Hindlimb muscle (tissue), 1 donor: ENCODE data around the gene LCN9. TPM values are rescaled to one million over a fixed set of nuclear protein-coding genes. Genes with fewer than 3 reads are reported as not detected.
A peak's percentile ranks its signal among the peaks of the same experiment; 100 is the strongest.

Source experiments
- DNase-seq: peaks from one replicate; pipeline ENCODE4 v3.0.0-alpha.2; 2013
- polyA plus RNA-seq: library from polyadenylated mRNA; unstranded; fragments of 120-200 nt; gene quantifications from one replicate; pipeline ENCODE4 v1.2.1, GENCODE V29; 2013; ENCODE audit not compliant: insufficient read length

LCN9 gene
- polyA plus RNA-seq, 1 donor: not detected

DNA sequence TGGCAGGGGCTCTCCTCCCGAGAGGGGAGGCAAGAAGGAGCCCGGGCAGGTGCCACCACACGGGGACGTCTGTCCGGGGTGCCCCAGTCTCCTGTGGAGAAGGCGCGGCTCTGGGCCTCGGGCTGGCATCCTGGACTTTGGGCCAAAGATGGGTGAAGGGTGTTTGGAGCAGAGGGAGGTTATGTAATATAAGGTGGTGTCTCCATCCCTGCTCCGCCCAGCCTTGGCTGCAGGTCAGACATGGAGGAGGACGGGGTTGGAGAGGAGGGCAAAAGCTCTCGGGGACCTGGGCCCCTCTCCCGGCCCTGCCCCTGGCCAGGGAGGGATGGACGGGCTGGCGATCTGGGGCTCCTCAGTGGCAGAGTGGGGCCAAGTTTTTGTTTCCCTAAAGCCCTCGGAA lies 37.4 kb downstream of the LCN9 start:
- no peak for DNase-seq

DNA sequence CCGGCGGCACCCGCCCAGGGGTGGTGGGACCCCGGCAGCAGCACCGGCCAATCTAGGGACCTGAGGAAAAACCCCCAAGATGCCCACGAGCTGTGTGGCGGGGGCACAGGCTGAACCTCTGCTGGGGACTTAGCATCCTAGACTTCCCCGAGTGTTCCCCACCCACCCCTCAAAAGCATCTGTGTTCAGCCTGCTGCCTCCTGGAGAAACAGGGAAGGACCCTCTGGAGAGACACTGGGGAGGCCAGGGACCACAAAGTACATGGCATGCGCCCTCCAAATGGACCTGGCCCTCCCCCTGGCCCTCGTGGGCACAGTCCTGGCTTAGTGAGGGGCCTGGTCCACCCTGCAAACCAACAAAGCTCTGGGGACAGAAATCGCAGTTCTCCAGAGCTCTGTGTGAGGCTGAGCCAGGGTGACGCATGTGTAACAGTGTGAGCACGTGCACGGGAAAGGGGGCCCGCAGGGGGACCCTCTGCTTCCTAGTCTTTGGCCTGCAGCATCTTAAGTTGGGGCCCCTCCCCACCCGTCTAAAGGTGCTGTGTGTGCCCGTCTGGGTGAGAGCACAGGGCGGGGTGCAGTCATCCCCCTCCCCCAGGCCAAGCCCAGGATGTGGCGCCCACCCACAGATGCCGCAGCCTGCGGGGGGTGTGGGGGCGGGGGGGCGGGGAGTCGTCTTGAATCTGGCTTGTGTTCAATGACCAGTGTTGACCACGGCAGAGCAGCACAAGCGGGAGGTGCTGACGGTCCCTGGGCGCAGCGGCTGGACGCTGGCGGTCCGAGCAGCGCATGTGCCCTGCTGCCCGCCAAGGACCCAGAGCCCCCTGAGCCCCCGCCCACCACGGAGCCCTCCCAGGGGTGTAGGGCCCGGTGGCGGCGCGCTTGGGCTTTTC lies 38.2 kb downstream of the LCN9 start:
- DNase-seq: no peak

DNA sequence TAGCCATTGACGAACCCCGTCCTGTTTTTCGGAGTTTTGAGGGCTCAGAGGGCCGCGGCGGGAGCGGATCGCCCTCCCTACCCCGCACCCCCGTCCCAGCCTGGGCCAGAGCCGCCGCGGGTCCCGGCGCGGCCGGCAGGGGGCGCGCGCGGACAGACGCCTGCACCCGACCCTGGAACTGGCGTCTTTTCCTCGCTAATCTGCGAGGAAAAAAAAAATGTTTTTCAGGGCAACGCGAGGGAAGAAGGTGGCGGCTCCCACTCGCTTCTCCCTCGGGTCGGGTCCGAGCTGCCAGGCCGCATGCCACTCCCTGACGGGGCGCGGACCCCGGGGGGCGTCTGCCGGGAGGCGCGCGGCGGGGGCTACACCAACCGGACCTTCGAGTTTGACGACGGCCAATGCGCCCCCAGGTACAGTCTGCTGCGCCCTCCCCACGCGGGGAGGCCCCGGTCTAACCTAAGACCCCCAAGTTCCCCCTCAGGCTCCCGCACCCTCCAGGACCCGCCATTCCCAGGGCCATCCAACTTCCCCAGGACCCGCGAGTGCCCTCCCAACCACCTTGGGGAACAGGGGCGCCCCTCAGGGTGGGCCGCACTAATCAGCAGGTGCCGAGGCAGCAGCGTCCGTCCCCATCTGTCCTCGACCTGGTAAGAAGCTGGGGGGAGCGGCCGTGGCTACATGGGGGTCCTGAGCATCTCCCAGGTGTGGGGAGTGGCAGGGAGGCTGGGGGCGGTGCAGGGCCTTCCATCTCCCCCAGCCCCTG lies 39.0 kb downstream of the LCN9 start, which contains the start of gene KCNT1:
Gene KCNT1 (plus strand): TSS at position 227 of the 763 bp plus-strand sequence. CDS start 74 bp downstream, at position 301.
- peak; percentile 70 for DNase-seq

DNA sequence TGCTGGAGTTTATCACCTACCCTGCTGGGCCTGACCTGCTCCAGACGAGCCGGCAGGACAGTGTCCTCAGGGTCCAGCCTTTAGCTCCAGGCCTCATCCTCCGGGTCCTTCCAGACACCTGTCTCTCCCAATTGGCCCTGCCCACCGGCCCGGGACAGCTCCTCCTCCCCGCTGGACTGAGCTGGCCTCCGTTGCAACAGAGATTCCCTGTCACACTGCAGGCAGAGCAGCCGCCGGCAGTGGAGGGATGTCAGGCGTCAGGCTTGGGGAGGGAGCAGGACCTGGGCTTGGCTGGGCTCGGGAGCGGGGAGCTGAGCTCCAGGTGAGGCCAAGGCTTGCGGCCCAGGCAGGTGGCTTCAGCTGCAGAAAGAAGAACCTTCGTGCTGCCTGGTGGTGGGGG lies 40.6 kb downstream of the LCN9 start:
- no peak for DNase-seq

DNA sequence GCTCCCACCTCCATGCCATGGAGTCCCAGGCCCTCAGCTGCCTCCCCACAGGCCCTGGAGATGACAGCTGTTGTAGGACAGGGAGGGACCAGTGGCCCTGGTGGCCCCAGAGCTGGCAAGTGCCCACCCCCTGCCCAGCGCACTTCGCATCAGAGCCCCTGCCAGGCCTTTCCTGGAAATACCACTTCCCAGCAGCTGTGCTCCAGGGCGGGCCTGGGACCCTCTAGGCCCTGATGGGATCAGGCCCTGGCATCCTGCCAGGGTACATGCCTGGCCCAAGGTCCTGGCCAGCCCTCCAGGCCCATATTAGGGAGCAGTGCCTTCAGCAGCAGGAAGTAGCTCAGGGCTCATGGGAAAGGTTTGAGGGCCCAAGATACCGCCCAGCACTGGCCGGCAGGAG lies 41.4 kb downstream of the LCN9 start:
- peak; percentile 74 for DNase-seq

DNA sequence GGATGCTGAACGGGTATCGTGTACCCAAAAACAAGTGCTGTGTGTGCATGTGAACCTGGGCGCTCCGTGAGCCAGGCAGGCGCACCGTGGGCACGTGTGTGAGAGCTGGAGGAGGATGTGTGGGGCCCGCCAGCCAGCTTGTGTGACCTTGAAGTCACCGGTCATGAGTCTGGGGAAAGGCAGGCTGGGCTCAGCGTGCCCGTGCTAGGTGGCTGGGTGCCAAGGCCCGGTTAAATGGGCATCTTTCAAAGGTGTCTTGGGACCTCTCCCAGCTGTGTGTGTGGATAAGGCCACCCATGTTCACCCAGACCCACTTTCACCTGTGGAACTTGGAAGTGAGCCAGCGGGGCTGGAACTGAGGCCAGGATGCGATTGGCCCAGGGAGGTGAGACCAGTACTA lies 42.3 kb downstream of the LCN9 start:
- DNase-seq: no peak

DNA sequence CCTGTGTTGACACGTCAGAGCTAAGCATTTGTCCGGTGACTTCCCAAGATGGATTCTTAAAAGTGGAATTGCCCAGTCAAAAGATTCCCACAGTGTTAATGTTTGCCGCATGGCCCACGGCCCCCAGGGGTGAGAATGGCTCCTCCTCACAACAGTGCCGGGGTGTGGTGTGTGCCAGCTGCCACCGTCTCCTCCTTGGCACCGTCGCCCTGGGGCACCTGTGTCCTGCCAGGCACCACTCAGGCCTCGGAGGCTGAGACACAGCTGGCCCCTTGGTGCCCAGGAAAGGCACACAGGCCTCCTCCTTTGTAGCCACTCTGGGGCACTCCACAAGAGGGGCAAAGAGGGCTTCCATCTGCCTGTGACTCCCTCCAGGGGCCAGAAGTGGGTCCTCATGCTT lies 43.2 kb downstream of the LCN9 start:
- DNase-seq: no peak

DNA sequence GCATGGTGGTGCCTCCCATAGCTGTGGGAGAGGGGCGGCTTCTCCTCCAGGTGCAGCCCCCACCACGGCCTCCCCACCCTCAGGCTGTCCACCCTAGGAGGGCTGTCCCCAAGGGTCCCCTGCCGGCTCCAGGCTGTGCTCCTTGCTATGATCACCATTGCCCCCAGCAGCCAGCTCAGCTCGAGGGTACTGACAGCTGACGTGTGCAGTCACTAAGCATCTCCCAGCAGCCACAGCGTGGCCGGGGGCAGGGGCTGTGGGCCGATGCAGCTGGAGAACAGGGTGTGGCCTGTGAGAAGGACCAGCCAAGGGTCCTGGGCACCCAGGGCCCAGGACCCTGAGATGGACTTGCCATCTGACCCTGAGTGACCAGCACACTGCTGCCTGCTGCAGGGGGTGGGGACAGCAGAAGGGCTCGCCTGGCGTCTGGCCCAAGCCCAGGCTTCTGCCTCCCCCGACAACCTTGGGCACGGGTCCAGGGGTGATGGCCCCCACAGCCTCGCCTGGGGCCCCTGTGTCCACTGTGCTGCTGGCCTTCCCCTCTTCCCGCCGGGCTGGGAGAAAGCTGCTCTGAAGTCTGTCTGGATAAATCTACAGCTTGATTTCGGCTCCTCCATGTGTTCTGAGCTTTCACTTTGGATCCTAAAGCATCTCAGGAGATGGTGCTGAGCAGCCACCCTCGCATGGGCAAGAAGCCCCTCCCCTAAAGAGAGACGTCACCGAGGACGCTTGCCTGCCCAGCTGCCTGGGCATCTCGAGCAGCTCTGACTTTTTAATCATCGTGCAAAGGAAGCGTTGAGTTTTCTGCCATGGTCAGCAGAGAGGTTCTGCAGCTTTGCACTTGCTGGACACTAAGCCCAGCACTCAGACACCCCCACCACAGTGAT lies 44.4 kb downstream of the LCN9 start:
- no peak for DNase-seq

DNA sequence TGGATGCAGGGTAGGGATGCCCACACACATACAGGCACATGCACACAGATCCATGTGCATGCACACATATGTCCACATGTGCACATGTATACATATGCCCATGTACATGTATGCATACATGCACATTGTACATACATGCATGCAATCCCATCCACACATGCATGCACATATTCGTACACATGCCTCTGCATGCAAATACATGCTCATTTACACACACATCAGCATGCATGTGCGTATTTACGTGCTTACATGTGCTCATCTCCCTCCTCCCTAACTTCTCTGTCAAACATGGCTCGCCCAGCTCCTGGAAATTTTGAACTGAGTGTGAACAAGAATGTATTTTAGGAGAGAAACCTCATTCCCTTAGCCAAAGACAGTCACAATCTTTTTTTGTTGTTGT lies 45.1 kb downstream of the LCN9 start:
- no peak for DNase-seq

DNA sequence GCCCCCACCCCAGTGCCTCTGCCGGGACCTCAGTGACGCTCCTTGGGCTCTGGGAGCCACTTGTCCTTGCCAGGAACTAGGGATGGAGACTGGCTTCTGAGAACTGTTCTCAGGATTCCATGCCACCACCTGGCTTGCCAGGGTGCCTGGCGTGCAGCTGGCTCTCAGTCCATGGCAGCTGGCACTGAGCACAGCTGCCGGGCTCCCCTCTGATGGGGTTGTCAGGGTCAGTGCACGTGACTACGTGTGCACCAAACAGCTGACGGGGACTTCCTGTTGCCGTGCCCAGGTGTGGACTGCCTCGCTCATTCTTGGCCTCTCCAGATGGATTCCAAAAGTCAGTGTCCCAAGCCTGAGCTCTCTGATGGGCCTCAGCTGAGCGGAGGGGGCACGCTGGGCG lies 48.3 kb downstream of the LCN9 start:
- no peak for DNase-seq

DNA sequence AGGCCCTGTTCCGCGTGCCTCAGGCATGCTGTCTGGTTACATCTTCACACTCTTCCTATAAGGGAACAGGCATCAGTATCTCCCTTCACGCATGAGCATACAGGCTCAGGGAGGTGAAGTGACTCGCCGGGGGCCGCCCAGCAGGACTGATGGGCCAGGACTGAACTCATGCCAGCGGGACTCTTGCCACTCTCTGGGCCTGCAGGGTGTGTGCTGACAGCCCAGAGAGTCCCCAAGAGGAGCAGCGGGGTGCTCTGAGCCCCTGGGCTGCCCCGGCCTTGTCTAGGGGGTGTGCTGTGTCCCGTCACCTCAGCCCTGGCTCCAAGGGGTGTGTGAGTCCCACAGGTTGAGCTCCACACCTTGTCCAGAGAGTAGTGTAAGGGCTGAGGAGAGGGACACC lies 48.8 kb downstream of the LCN9 start:
- DNase-seq: no peak

DNA sequence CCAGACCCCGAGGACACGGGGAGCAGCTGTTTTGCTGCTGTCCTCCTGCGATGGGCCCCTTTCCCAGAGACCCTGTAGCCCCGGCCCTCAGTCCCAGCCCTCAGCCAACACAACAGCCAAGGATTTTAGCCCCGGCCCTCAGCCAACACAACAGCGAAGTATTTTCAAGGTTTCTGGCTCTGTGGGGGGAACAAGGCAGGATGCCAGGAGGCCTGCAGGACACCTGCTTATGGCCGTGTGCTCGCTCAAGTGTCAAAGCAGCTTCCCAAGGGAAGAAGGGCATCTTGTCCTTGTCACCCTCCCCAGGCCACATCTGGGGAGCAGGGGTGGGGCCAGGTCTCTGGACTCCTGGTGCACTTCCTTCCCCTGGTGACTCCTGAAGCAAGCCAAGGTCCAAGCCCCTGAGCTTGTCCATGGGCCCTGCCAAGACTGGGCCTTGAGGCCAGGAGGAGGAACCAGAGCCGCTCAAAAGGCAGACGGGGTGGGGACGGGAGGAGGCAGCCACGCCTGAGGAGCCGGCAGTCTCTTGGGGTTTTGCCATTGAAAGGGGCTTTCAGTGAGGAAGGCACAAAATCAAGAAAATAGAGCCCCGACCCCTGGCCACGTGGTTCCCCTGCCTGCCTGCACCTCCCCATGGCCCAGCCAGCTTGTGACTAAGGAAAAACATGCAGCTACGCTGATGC lies 49.6 kb downstream of the LCN9 start:
- peak; percentile 65 for DNase-seq

DNA sequence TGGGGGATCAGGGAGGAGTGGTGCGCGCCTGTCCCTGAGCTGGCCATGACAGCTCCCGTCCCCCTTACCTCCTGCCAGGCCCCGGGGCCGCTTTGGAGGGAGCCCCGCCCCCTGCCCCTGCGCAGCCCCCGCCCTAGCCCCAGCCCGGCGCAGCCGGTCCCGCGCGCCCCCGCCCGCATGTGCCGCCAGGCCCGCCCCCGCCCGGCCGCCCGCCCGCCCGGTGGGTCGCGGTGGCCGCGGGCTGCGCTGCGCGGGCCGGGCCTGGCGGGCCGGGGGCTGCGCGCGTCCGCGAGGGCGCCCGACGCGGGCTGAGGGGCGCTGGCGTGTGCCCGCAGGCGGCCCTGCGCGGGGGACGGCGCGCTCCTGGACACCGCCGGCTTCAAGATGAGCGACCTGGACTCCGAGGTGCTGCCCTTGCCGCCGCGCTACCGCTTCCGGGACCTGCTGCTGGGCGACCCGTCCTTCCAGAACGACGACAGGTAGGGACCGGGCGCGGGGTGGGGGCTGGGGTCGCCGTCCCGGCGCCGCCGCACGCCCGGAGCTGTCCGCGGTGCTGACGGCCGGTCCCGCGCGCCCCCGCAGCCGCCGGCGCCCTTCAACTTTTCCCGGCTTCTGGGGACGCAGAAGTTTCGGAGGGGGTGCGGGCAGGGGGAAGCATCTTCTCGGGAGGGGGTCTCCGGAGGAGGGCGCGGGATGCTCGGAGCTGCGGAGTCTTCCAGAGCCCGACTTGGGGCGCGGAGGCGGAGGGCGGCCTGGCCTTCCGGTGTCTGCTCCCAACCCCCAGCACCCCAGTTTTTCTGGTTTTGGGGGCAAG lies 51.3 kb downstream of the LCN9 start:
- DNase-seq: no peak

DNA sequence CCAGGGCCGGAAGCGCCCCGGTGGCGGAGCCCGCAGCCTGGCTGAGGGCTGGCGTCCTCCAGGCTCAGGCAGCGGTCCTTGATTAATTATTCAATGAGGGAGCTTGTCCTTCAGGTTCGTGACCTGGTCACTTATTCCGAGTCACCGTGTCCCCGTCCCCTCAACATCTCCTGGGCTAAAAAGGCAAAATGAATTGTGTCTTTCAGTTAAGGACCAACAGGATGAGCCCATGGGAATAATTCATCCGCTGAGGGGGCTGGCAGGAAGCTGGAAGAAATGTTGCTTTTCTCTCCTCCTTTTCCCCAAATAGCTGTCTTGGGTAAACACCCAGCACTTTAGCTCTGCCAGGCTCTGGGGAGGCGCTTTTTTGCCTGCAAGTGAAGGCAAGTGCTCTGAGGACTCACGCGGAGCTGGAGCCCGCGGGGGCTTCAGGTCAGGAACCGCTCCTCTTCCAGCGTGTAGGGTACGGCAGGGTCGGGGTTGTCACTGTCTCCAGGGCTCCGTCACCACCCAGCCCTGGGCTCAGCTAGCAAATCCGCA lies 52.0 kb downstream of the LCN9 start:
- no peak for DNase-seq

DNA sequence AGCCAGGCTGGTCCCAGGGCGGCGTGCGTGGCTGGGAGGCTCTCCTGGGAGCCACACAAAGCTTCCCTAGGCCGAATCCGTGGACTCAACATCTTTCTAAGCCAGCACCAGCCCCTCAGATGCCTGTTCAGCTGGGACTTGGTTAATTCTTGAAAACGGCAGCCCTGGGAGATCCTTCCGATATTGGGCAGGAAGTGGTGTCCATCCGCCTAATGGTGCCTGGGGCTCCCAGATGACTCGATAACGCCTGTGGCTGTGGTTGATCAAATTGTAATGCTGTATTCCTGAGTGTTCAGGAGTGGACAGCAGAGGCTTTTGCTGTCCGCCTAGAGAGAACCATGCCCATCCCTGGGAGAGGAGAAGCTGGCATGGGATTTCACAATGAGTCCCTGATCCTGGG lies 52.9 kb downstream of the LCN9 start:
- DNase-seq: no peak

Other genes with a start within 250 kb of the LCN9 start
- 14.3 TPM for gene PPP1R26, start 183.5 kb upstream of the LCN9 start, polyA plus RNA-seq
- 38.3 TPM for gene MRPS2, start 162.6 kb upstream of the LCN9 start, polyA plus RNA-seq
- not detected for gene LCN1, start 141.9 kb upstream of the LCN9 start, polyA plus RNA-seq
- gene OBP2A, start 117.2 kb upstream of the LCN9 start, polyA plus RNA-seq: not detected
- not detected for gene PAEP, start 101.6 kb upstream of the LCN9 start, polyA plus RNA-seq
- not detected for gene GLT6D1, start 23.8 kb upstream of the LCN9 start, polyA plus RNA-seq
- gene SOHLH1, start 36.2 kb downstream of the LCN9 start, polyA plus RNA-seq: 0.13 TPM
- 16.8 TPM for gene KCNT1, start 38.9 kb downstream of the LCN9 start, polyA plus RNA-seq
- gene CAMSAP1, start 244.2 kb downstream of the LCN9 start, polyA plus RNA-seq: 29.0 TPM